HepG2 (cell line): ENCODE measurements around the gene TRAPPC12. TPM values are rescaled to one million over a fixed set of nuclear protein-coding genes. Genes with fewer than 3 reads are reported as not detected.

Experiments used
- CEBPG ChIP-seq: IDR thresholded peaks from 2 replicates; pipeline ENCODE4 v1.6.1; 2016
- DMAP1 ChIP-seq: IDR thresholded peaks from 2 replicates; pipeline ENCODE4 v1.6.1; 2016
- JUN ChIP-seq: sonication (generic); formaldehyde crosslinking; IDR thresholded peaks from 2 replicates; pipeline ENCODE4 v1.4.0; 2020; ENCODE audit warnings: mild to moderate bottlenecking, missing genetic modification reagents
- MTF1 ChIP-seq: sonication (generic); formaldehyde crosslinking; IDR thresholded peaks from 2 replicates; pipeline ENCODE4 v1.5.0; 2020; ENCODE audit warnings: missing genetic modification reagents
- POLR2AphosphoS5 ChIP-seq: IDR thresholded peaks from 2 replicates; pipeline ENCODE4 v1.6.1; 2012; ENCODE audit warnings: low read depth, low read length
- RARA ChIP-seq: IDR thresholded peaks from 2 replicates; pipeline ENCODE4 v1.6.1; 2016; ENCODE audit warnings: missing genetic modification reagents, missing compliant biosample characterization
- SMARCC2 ChIP-seq: fragments of 450-650 bp; IDR thresholded peaks from 2 replicates; pipeline ENCODE4 v1.6.1; 2017; ENCODE audit warnings: antibody characterized with exemption, mild to moderate bottlenecking
- TOE1 ChIP-seq: sonication (generic); formaldehyde crosslinking; IDR thresholded peaks from 2 replicates; pipeline ENCODE4 v1.4.0; 2020; ENCODE audit warnings: mild to moderate bottlenecking, missing genetic modification reagents
- TSC22D2 ChIP-seq: sonication (generic); formaldehyde crosslinking; IDR thresholded peaks from 2 replicates; pipeline ENCODE4 v1.5.1; 2020; ENCODE audit warnings: missing genetic modification reagents, mild to moderate bottlenecking, borderline replicate concordance
- YEATS4 ChIP-seq: sonication (generic); formaldehyde crosslinking; IDR thresholded peaks from 2 replicates; pipeline ENCODE4 v1.4.0; 2020; ENCODE audit warnings: missing genetic modification reagents, borderline replicate concordance
- ZBTB20 ChIP-seq: sonication (generic); formaldehyde crosslinking; IDR thresholded peaks from 2 replicates; pipeline ENCODE4 v1.8.1; 2023; ENCODE audit warnings: missing genetic modification reagents, low read depth, mild to moderate bottlenecking, borderline replicate concordance
- ZFP82 ChIP-seq: sonication (generic); formaldehyde crosslinking; IDR thresholded peaks from 2 replicates; pipeline ENCODE4 v1.5.1; 2020; ENCODE audit warnings: mild to moderate bottlenecking, missing genetic modification reagents, borderline replicate concordance
- ZNF496 ChIP-seq: sonication (generic); formaldehyde crosslinking; IDR thresholded peaks from 2 replicates; pipeline ENCODE4 v1.8.1; 2023; ENCODE audit warnings: mild to moderate bottlenecking, moderate library complexity, missing genetic modification reagents; ENCODE audit not compliant: insufficient replicate concordance
- ZNF546 ChIP-seq: sonication (generic); formaldehyde crosslinking; conservative IDR thresholded peaks from 2 replicates; pipeline ENCODE4 v1.8.1; 2023; ENCODE audit warnings: mild to moderate bottlenecking, missing genetic modification reagents
- ZNF558 ChIP-seq: sonication (generic); formaldehyde crosslinking; IDR thresholded peaks from 2 replicates; pipeline ENCODE4 v1.9.0; 2022; ENCODE audit warnings: mild to moderate bottlenecking, missing genetic modification reagents, borderline replicate concordance
- ZNF720 ChIP-seq: sonication (generic); formaldehyde crosslinking; IDR thresholded peaks from 2 replicates; pipeline ENCODE4 v1.4.0; 2020; ENCODE audit warnings: missing genetic modification reagents
- ZNF781 ChIP-seq: sonication (generic); formaldehyde crosslinking; IDR thresholded peaks from 2 replicates; pipeline ENCODE4 v1.5.1; 2020; ENCODE audit warnings: borderline replicate concordance, mild to moderate bottlenecking, missing genetic modification reagents; ENCODE audit errors: not compliant biosample characterization
- polyA plus RNA-seq, 8 experiments: library from polyadenylated mRNA; depleted of rRNA in 3 of 8; stranded (reverse) in 7 of 8; unstranded in 1 of 8; fragments of >200 nt; fragmentation: Illumina TruSeq in 4 of 8; extraction: Trizol in 4 of 8; gene quantifications; 2 replicates each; pipeline versions ENCODE4 v1.2.1 to v1.2.3, GENCODE V29; 2011 to 2016; ENCODE audit warnings: low read depth in 4 of 8, missing spikeins in 1 of 8, mixed read lengths in 1 of 8; ENCODE audit not compliant: insufficient read depth in 1 of 8
- total RNA-seq, 5 experiments: library from RNA; depleted of rRNA; stranded (reverse); fragments of >200 nt; fragmentation: Illumina TruSeq; extraction: Trizol; gene quantifications; 2 replicates each; pipeline ENCODE4 v1.2.3, GENCODE V29; 2016; ENCODE audit warnings: low read depth in 1 of 5
- TF ChIP-seq, protein P1 (sequence below): sonication (generic); formaldehyde crosslinking; IDR thresholded peaks from 2 replicates; pipeline ENCODE4 v1.4.0; 2020; ENCODE audit warnings: mild to moderate bottlenecking, missing genetic modification reagents
- TF ChIP-seq, protein P2 (sequence below): sonication (generic); formaldehyde crosslinking; IDR thresholded peaks from 2 replicates; pipeline ENCODE4 v1.4.0; 2020; ENCODE audit warnings: missing genetic modification reagents
- TF ChIP-seq, protein P3 (sequence below): sonication (generic); formaldehyde crosslinking; IDR thresholded peaks from 2 replicates; pipeline ENCODE4 v1.9.0; 2021; ENCODE audit warnings: missing genetic modification reagents, borderline replicate concordance
- TF ChIP-seq, protein P4 (sequence below): sonication (generic); formaldehyde crosslinking; IDR thresholded peaks from 2 replicates; pipeline ENCODE4 v1.4.0; 2020; ENCODE audit warnings: mild to moderate bottlenecking, missing genetic modification reagents, borderline replicate concordance

TRAPPC12 gene
- total and polyA plus RNA-seq, 2 of the 13 experiments (the other 11 are each of a cell fraction or from before 2014, with no cell fraction given): 46.4 to 97.7 TPM

DNA sequence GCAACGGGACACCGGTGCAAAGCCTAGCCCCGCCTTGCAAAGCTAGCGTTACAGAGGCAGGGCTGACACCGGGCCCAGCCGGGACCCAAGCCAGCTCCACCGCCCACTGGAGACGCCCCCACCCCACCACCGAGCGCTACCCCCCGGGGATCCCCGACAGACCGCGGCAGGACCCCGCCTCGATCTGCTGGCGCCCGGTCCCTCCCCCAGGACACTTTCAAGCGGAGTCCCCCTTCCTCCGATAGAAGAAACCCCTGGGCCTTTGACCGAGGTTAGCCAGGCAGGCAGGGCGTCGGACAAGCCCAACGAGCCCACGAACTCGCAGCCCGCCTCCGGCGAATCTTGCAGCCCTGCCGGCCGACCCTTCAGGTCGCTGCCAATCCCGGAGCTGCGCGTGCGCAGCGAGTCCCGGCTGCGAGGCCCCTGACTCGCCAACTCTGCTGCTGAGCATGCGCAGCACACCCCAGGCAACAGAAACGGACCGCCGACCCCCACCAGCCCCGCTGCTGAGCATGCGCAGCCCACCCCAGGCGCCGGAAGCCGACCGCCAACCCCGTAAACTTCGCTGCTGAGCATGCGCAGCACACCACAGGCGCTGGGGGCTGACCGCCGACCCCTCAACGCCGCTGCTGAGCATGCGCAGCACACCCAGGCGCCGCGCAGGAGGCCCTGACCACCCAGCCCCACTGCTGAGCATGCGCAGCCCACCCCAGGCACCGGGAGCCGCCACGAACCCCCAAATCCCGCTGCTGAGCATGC, 139.2 kb downstream of the TRAPPC12 start (continued):
- TF ChIP-seq, protein P1, sequence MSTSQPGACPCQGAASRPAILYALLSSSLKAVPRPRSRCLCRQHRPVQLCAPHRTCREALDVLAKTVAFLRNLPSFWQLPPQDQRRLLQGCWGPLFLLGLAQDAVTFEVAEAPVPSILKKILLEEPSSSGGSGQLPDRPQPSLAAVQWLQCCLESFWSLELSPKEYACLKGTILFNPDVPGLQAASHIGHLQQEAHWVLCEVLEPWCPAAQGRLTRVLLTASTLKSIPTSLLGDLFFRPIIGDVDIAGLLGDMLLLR (CRISPR knock-in tag): peak; percentile 70; the same call in 1 of the 2 replicates
- TF ChIP-seq ZFP82 (CRISPR knock-in tag): no peak
- TF ChIP-seq ZBTB20 (CRISPR knock-in tag): peak; percentile 73; the same call in 1 of the 2 replicates
- TF ChIP-seq MTF1 (CRISPR knock-in tag): no peak; the same call in 1 of the 2 replicates
- TF ChIP-seq ZNF558: no peak
- TF ChIP-seq, protein P2, sequence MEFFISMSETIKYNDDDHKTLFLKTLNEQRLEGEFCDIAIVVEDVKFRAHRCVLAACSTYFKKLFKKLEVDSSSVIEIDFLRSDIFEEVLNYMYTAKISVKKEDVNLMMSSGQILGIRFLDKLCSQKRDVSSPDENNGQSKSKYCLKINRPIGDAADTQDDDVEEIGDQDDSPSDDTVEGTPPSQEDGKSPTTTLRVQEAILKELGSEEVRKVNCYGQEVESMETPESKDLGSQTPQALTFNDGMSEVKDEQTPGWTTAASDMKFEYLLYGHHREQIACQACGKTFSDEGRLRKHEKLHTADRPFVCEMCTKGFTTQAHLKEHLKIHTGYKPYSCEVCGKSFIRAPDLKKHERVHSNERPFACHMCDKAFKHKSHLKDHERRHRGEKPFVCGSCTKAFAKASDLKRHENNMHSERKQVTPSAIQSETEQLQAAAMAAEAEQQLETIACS (CRISPR knock-in tag): 0 out of 2 replicates have a peak, but pooled peaks have one; percentile 26
- no peak for TF ChIP-seq ZNF720 (CRISPR knock-in tag)
- TF ChIP-seq TOE1: 0 out of 2 replicates have a peak, but pooled peaks have one; percentile 2
- no peak for TF ChIP-seq ZNF546
- no peak for TF ChIP-seq SMARCC2
- TF ChIP-seq CEBPG: no peak
- peak; percentile 34; the same call in 1 of the 2 replicates for TF ChIP-seq YEATS4 (CRISPR knock-in tag)
- no peak for TF ChIP-seq ZNF781 (CRISPR knock-in tag)
- peak; percentile 89 for TF ChIP-seq POLR2AphosphoS5
- TF ChIP-seq TSC22D2 (CRISPR knock-in tag): no peak
- TF ChIP-seq, protein P3, sequence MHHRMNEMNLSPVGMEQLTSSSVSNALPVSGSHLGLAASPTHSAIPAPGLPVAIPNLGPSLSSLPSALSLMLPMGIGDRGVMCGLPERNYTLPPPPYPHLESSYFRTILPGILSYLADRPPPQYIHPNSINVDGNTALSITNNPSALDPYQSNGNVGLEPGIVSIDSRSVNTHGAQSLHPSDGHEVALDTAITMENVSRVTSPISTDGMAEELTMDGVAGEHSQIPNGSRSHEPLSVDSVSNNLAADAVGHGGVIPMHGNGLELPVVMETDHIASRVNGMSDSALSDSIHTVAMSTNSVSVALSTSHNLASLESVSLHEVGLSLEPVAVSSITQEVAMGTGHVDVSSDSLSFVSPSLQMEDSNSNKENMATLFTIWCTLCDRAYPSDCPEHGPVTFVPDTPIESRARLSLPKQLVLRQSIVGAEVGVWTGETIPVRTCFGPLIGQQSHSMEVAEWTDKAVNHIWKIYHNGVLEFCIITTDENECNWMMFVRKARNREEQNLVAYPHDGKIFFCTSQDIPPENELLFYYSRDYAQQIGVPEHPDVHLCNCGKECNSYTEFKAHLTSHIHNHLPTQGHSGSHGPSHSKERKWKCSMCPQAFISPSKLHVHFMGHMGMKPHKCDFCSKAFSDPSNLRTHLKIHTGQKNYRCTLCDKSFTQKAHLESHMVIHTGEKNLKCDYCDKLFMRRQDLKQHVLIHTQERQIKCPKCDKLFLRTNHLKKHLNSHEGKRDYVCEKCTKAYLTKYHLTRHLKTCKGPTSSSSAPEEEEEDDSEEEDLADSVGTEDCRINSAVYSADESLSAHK (CRISPR knock-in tag): no peak
- no peak; the same call in 1 of the 2 replicates for TF ChIP-seq JUN (CRISPR knock-in tag)
- TF ChIP-seq DMAP1: no peak; the same call in 1 of the 2 replicates
- TF ChIP-seq, protein P4, sequence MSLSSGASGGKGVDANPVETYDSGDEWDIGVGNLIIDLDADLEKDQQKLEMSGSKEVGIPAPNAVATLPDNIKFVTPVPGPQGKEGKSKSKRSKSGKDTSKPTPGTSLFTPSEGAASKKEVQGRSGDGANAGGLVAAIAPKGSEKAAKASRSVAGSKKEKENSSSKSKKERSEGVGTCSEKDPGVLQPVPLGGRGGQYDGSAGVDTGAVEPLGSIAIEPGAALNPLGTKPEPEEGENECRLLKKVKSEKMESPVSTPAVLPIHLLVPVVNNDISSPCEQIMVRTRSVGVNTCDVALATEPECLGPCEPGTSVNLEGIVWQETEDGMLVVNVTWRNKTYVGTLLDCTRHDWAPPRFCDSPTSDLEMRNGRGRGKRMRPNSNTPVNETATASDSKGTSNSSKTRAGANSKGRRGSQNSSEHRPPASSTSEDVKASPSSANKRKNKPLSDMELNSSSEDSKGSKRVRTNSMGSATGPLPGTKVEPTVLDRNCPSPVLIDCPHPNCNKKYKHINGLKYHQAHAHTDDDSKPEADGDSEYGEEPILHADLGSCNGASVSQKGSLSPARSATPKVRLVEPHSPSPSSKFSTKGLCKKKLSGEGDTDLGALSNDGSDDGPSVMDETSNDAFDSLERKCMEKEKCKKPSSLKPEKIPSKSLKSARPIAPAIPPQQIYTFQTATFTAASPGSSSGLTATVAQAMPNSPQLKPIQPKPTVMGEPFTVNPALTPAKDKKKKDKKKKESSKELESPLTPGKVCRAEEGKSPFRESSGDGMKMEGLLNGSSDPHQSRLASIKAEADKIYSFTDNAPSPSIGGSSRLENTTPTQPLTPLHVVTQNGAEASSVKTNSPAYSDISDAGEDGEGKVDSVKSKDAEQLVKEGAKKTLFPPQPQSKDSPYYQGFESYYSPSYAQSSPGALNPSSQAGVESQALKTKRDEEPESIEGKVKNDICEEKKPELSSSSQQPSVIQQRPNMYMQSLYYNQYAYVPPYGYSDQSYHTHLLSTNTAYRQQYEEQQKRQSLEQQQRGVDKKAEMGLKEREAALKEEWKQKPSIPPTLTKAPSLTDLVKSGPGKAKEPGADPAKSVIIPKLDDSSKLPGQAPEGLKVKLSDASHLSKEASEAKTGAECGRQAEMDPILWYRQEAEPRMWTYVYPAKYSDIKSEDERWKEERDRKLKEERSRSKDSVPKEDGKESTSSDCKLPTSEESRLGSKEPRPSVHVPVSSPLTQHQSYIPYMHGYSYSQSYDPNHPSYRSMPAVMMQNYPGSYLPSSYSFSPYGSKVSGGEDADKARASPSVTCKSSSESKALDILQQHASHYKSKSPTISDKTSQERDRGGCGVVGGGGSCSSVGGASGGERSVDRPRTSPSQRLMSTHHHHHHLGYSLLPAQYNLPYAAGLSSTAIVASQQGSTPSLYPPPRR: 0 out of 2 replicates have a peak, but pooled peaks have one; percentile 35
- no peak; the same call in none of the 2 replicates for TF ChIP-seq RARA (CRISPR knock-in tag)
- TF ChIP-seq ZNF496 (CRISPR knock-in tag): no peak
